Epithelial cell of proximal tubule (primary cell): ENCODE measurements around the gene ADCY3. TPM values are rescaled to one million over a fixed set of nuclear protein-coding genes. Genes with fewer than 3 reads are reported as not detected.

Source experiments
- DNase-seq: peaks from one replicate; pipeline ENCODE4 v3.0.0-alpha.2; 2011; ENCODE audit warnings: low read depth
- H3K4me3 ChIP-seq: 2 replicates; pipeline ENCODE4 v1.5.1; 2011; ENCODE audit warnings: low read depth, mild to moderate bottlenecking, low read length
- CTCF ChIP-seq: conservative IDR thresholded peaks from 2 replicates; pipeline ENCODE4 v1.5.1; 2012; ENCODE audit warnings: low read depth, mild to moderate bottlenecking, low read length
- total RNA-seq: library from RNA; depleted of rRNA; stranded (reverse); fragments of >200 nt; gene quantifications from 2 replicates; pipeline ENCODE4 v1.2.3, GENCODE V29; 2015

ADCY3 gene
- total RNA-seq, 1 donor from 2014 or later, result 18.7 TPM

GRCh38 chr2:24818721-24819167 is 101.3 kb downstream of the ADCY3 start:
- TF ChIP-seq CTCF, result no peak
- no peak overlapping the region for H3K4me3 ChIP-seq
- no peak for DNase-seq

GRCh38 chr2:24816884-24817283 is 103.2 kb downstream of the ADCY3 start:
- TF ChIP-seq CTCF, result no peak
- no peak for DNase-seq
- no peak overlapping the region for H3K4me3 ChIP-seq

GRCh38 chr2:24816404-24816803 is 103.6 kb downstream of the ADCY3 start:
- no peak for DNase-seq
- H3K4me3 ChIP-seq, result no peak overlapping the region
- TF ChIP-seq CTCF, result no peak

- DNase-seq, result no peak
- no peak overlapping the region for H3K4me3 ChIP-seq
- TF ChIP-seq CTCF, result no peak
These were observed 104.9 kb downstream of the ADCY3 start for GRCh38 chr2:24815171-24815570.

GRCh38 chr2:24814516-24814915 is 105.5 kb downstream of the ADCY3 start:
- DNase-seq, result no peak
- TF ChIP-seq CTCF, result no peak
- H3K4me3 ChIP-seq, result no peak overlapping the region

GRCh38 chr2:24813691-24814137 is 106.3 kb downstream of the ADCY3 start:
- no peak for DNase-seq
- no peak for TF ChIP-seq CTCF
- H3K4me3 ChIP-seq, result no peak overlapping the region

GRCh38 chr2:24809316-24810007 is 110.6 kb downstream of the ADCY3 start:
- no peak for DNase-seq
- TF ChIP-seq CTCF, result no peak
- H3K4me3 ChIP-seq, result no peak overlapping the region
